Thyroid gland (tissue), 4 donors: ENCODE data around the gene NPIPB4. TPM values are rescaled to one million over a fixed set of nuclear protein-coding genes. Genes with fewer than 3 reads are reported as not detected.
A peak's percentile ranks its signal among the peaks of the same experiment; 100 is the strongest.
"Not testable (repeated sequence)": the region's sequence is repeated elsewhere in the genome, so short reads cannot be mapped to it uniquely, and the experiment has no call there.

ENCODE experiments used
- DNase-seq, 2 donors: peaks; one replicate each; pipeline ENCODE4 v3.0.0-alpha.2; 2019
- H3K27ac ChIP-seq, 3 donors: fragments of 200-600 bp; sonication (generic); 1 replicate in 2 of 3; 2 replicates in 1 of 3; pipeline ENCODE4 v1.5.1; 2016 to 2019; ENCODE audit warnings: mild to moderate bottlenecking in 1 of 3, moderate library complexity in 1 of 3
- H3K27me3 ChIP-seq: fragments of 200-600 bp; sonication (generic); one replicate; pipeline ENCODE4 v1.5.1; 2019
- H3K36me3 ChIP-seq, 2 donors: fragments of 200-600 bp; sonication (generic); one replicate each; pipeline ENCODE4 v1.5.1; 2016 to 2019
- H3K4me1 ChIP-seq, 2 donors: fragments of 200-600 bp; sonication (generic); one replicate each; pipeline ENCODE4 v1.5.1; 2017 to 2019
- H3K4me3 ChIP-seq, 3 donors: fragments of 200-600 bp; sonication (generic); replicated peaks in 1 of 3; 1 replicate in 2 of 3; 2 replicates in 1 of 3; pipeline ENCODE4 v1.5.1; 2016; ENCODE audit warnings: mild to moderate bottlenecking in 1 of 3
- H3K9me3 ChIP-seq: fragments of 200-600 bp; sonication (generic); one replicate; pipeline ENCODE4 v1.5.1; 2017
- POLR2A ChIP-seq, 2 donors: fragments of 450-650 bp; IDR thresholded peaks; one replicate each; pipeline ENCODE4 v1.6.1; 2017; ENCODE audit warnings: antibody characterized with exemption in 2 of 2, mild to moderate bottlenecking in 2 of 2, moderate library complexity in 1 of 2
- WGBS, 2 donors: methylation state at CpG; one replicate each; pipeline ENCODE4 v1.1.5; 2017; 5-methylcytosine and 5-hydroxymethylcytosine counted together
- intact Hi-C: fragments of 100-400 bp; cut with DNase I; formaldehyde crosslinking; loops from one replicate; pipeline ENCODE4 v1.15.1; 2023
- total RNA-seq, 4 donors: library from RNA; depleted of rRNA; stranded (reverse); fragments of >200 nt; gene quantifications; one replicate each; pipeline ENCODE4 v1.2.3, GENCODE V29; 2016
- TF ChIP-seq, protein P1 (sequence below), 6 experiments: fragments of 200-600 bp in 3 of 6; fragments of 450-650 bp in 3 of 6; sonication (generic) in 3 of 6; IDR thresholded peaks; one replicate each; pipeline ENCODE4 v1.5.1; 2016 to 2019; ENCODE audit warnings: antibody characterized with exemption in 6 of 6, mild to moderate bottlenecking in 2 of 6, inconsistent platforms in 1 of 6, moderate library complexity in 1 of 6

Gene NPIPB4
- total RNA-seq, 4 donors from 2014 or later = 23.8 to 85.4 (median 43.0) TPM

DNA sequence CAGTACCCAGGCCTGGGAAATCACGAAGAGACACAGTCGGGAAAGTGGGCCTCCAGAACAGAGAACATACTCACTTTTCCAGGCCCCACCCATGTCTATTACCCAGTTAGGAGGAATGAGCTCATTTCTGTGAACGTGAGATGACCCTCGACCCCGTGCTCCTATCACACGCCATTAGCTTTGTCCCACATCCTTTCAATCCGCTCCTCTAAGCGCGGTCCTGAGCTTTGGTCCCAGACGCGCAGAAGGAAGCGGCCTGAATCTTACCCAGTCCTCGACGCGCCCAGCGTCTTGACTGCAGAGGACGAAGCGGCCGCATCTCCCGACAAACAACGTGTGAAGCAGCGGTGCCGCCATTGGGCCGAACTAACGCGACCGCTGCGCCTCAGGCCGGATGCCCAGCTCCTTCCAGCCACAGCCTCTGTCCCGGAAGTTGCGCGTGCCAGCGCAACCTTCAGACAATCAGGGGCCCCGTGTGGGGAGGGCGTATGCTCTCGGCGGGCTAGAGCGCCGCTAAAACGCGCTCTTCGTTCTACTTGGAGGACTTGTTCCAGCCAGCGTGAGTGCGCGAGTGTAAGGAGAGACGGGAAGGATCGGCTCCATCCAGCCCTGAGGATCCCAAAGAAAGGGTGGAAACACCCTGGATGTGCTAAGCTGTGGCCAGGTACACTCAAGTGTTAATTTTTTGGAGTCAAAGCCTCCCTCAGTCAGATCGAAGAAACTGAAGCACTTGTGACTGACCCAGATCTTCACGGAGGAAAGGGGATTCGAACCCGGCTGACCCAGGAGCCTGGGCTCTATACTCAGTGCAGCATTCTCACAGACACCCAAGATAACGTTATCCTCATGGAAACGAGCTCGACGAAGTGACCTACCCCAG lies 37.3 kb downstream of the NPIPB4 start:
- H3K36me3 ChIP-seq, H3K9me3 ChIP-seq, intact Hi-C loops, H3K27me3 ChIP-seq: not testable (repeated sequence)
- Histone ChIP-seq H3K4me3 (peak overlapping the region; percentile 23 to 83 (median 45)), H3K27ac (peak overlapping the region; percentile 59 to 77 (median 70)), H3K4me1 (peaks cover 0 to 14% of the 10 kb centered on the region in 2 donors)
- WGBS, 2 donors = 5 to 13% methylated on average over 23 to 34 of the region's 55 CpGs
- TF ChIP-seq POLR2A (IDR thresholded peaks at IDR 0.05) = peak in 1 of 2 donors; percentile 75
- DNase-seq = peak; percentile 73 to 81

DNA sequence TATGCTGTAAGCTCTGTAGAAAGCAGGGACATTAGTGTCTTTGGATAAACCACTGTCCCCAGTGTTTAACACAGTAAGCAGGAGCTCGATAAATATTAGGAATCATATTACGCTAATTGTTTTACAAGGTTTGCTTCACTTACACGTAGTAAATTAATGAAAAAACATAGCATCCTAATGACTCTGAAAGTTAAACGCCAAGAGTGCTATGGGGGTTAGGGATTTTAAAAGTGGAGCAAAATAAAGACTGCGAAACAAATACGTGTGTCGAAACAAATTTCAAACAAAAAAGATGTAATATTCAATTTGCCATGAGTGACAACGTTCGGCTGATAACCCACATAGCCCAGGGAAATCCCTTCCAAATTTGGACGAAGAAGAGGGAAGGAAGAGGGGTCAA lies 37.9 kb downstream of the NPIPB4 start:
- peak overlapping the region in 1 of 3 donors; percentile 45 for H3K4me3 ChIP-seq
- DNase-seq, H3K9me3 ChIP-seq, H3K36me3 ChIP-seq, H3K27me3 ChIP-seq, intact Hi-C loops: not testable (repeated sequence)
- WGBS, 2 donors = 40 to 42% methylated on average over 10 of the region's 10 CpGs
- peak overlapping the region; percentile 36 to 77 (median 70) for H3K27ac ChIP-seq
- peaks cover 0 to 11% of the 10 kb centered on the region in 2 donors for H3K4me1 ChIP-seq

DNA sequence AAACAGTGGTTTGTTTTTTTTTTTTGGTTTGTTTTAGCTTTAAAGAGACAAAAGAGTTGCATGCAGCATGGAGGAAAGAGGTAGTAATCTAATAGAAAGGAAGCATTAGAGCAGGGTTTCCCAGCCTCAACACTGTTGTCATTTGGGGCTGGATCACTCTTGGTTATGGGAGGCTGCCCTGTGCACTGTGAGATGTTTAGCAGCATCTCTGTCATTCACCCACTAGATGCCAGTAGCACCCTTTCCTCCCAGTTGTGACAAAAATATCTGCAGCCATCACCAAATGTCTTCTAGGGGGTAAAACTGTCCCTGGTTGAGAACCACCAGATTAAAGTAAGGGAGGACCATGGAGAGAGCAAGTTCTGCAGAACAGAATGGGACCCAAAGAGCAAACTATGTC lies 40.5 kb downstream of the NPIPB4 start:
- H3K27ac ChIP-seq, H3K27me3 ChIP-seq, H3K4me3 ChIP-seq, H3K36me3 ChIP-seq, DNase-seq, H3K9me3 ChIP-seq, intact Hi-C loops: not testable (repeated sequence)
- peaks cover 0 to 11% of the 10 kb centered on the region in 2 donors for H3K4me1 ChIP-seq

DNA sequence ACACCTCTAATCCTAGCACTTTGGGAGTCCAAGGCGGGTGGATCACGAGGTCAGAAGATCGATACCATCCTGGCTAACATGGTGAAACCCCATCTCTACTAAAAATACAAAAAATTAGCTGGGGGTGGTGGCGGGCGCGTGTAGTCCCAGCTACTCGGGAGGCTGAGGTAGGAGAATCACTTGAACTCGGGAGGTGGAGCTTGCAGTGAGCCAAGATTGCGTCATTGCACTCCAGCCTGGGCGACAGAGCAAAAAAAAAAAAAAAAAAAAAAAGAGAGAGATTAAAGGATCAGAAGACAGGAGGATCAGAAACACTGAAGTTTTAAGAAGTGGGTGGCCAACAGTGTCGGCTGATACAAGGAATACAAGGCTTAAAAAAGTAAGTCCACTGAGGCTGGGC lies 41.9 kb downstream of the NPIPB4 start:
- H3K27me3 ChIP-seq, H3K4me3 ChIP-seq, H3K9me3 ChIP-seq, H3K27ac ChIP-seq, H3K4me1 ChIP-seq, DNase-seq, H3K36me3 ChIP-seq, intact Hi-C loops: not testable (repeated sequence)
- WGBS, 2 donors = 90 to 93% methylated on average over 11 of the region's 11 CpGs

DNA sequence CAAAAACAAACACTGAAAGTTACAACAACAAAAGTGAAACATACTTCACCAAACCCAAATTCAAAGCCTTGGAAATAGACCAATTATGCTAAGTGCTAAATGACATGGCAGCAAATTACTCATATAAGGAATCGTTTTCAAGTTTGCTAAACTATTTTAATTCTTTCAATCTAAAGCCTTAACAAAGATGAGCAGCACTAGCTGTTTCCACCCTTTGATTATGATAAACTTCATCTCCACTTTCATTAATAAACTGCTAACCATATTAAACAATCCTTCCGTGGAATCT lies 55.2 kb downstream of the NPIPB4 start:
- H3K27me3 ChIP-seq, H3K36me3 ChIP-seq, H3K4me1 ChIP-seq, H3K9me3 ChIP-seq, H3K27ac ChIP-seq, DNase-seq, intact Hi-C loops, H3K4me3 ChIP-seq: not testable (repeated sequence)
- WGBS, 2 donors = 62 to 75% methylated on average over 2 of the region's 2 CpGs

DNA sequence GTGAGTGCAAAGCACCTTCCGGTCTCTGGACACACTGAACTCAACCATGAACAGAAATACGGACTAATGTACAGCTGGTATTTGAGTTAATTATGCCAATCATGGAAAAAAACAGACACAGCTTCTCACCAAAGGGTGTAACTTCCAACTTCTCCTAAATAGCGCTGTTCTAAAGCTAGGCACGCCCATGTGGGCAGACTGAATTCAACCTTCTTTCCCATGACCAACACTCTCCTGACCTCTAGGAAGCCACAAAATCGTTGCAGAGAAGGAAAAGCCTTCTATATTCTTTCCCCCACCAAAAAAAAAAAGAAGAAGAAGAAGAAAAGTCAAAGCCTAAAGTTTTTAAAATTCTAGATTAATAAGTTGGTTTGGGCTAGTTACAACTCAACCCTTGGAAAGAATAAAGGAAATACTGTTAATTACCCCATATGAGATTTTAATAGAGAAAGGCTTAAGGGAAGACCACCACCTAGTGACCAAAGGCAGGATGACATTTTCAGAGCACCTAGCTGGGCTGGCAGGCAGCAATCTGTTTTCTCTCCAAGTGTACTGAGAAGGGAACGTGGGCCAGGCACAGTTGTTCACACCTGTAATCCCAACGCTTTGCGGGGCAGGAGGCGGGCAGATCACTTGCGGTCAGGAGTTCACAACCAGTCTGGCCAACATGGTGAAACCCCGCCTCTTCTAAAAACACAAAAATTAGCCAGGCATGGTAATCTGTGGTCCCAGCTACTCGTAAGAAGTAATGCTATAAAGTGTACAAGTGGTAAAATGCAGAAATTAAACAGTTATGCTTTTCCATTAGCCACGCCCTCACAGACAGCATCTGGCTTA lies 55.8 kb downstream of the NPIPB4 start:
- intact Hi-C loops, H3K27ac ChIP-seq, H3K27me3 ChIP-seq, H3K36me3 ChIP-seq, H3K4me3 ChIP-seq, H3K9me3 ChIP-seq, H3K4me1 ChIP-seq: not testable (repeated sequence)
- 51 to 68% methylated on average over 11 to 13 of the region's 13 CpGs for WGBS, 2 donors
- DNase-seq = peak; percentile 34 to 42
- TF ChIP-seq, protein P1, sequence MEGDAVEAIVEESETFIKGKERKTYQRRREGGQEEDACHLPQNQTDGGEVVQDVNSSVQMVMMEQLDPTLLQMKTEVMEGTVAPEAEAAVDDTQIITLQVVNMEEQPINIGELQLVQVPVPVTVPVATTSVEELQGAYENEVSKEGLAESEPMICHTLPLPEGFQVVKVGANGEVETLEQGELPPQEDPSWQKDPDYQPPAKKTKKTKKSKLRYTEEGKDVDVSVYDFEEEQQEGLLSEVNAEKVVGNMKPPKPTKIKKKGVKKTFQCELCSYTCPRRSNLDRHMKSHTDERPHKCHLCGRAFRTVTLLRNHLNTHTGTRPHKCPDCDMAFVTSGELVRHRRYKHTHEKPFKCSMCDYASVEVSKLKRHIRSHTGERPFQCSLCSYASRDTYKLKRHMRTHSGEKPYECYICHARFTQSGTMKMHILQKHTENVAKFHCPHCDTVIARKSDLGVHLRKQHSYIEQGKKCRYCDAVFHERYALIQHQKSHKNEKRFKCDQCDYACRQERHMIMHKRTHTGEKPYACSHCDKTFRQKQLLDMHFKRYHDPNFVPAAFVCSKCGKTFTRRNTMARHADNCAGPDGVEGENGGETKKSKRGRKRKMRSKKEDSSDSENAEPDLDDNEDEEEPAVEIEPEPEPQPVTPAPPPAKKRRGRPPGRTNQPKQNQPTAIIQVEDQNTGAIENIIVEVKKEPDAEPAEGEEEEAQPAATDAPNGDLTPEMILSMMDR (IDR thresholded peaks at IDR 0.05) = peak in 5 of 6 experiments; percentile 11 to 57 (median 44)

DNA sequence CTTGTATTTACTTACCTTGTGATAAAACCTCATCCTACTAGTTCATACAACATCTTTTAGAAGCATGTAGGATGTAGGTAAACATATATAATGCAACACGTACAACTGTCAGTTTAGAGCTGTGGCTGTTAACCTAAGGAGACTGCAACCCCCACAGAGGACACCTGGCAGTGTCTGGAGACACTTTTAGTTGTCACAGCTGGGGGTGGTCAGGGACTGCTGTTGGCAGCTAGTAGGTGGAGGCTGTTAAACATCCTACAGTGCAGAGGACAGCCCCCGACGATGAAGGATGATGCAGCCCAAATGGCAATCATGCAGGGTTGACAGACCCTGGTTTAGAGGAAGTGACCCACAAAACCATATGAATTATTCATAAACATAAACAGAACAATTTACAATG lies 59.0 kb downstream of the NPIPB4 start:
- intact Hi-C loops, H3K4me3 ChIP-seq: not testable (repeated sequence)
- no CpG with 5 or more reads among the region's 3 CpGs for WGBS, 2 donors

DNA sequence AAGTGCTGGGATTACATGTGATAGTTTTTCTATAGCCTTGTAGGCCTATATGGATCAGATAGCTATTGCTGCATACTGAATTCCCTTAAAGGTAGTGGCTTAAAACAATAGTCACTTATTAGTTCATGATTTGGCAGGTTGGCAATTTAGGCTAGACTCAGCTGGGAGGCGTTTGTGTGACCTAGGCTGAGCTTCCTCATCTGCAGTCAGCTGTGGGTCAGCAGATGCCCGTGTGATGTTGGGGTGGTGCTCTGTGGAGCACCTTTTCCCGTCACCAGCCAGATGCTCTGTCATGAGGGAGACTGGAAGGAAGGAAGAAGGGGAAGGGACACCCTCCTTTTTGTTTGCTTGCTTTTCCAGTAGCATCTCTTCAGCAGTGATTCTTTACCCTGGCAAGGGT lies 64.2 kb downstream of the NPIPB4 start:
- intact Hi-C loops, H3K27me3 ChIP-seq, H3K4me1 ChIP-seq, H3K4me3 ChIP-seq, H3K9me3 ChIP-seq, H3K27ac ChIP-seq, DNase-seq, H3K36me3 ChIP-seq: not testable (repeated sequence)
- no CpG with 5 or more reads among the region's 3 CpGs for WGBS, 2 donors

More for the DNA sequence above, 59.0 kb downstream of the NPIPB4 start:
- not testable (repeated sequence) for DNase-seq, H3K9me3 ChIP-seq, H3K27ac ChIP-seq, H3K36me3 ChIP-seq, H3K27me3 ChIP-seq, H3K4me1 ChIP-seq

DNA sequence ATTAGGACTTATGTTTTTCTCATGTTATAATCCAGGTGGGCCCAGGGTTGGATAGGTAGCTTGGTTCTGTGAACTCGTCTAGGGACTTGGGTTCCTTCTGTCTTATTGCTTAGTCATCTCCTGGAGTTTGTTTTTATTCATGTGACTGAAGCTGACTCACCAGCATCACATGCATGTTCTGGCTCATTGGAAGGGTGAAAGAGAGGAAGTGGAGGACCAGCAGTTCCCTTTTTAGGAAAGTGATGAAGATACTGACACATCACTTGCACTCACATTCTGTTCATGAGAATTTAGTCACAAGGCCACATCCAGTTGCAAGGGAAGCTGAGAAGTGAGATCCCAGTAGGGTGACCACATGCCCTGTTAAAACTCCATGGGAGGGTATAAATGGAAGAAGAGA lies 67.0 kb downstream of the NPIPB4 start:
- intact Hi-C loops, DNase-seq, H3K4me1 ChIP-seq, H3K27me3 ChIP-seq, H3K36me3 ChIP-seq, H3K9me3 ChIP-seq, H3K27ac ChIP-seq, H3K4me3 ChIP-seq: not testable (repeated sequence)
- no CpG with 5 or more reads among the region's 1 CpG for WGBS, 2 donors
